Chondrocyte (in vitro differentiated cells): ENCODE measurements around the gene MRPS2. TPM values are rescaled to one million over a fixed set of nuclear protein-coding genes. Genes with fewer than 3 reads are reported as not detected.
A peak's percentile ranks its signal among the peaks of the same experiment; 100 is the strongest.
"Not testable (repeated sequence)": the region's sequence is repeated elsewhere in the genome, so short reads cannot be mapped to it uniquely, and the experiment has no call there.

Experiments used
- DNase-seq: peaks from one replicate; pipeline ENCODE4 v3.0.0; 2021; ENCODE audit warnings: mixed read lengths, low spot score
- H3K27ac Mint-ChIP-seq: one replicate; pipeline ENCODE4 v1.8.0; 2021; ENCODE audit warnings: mild to moderate bottlenecking, moderate library complexity, mixed read lengths; ENCODE audit not compliant: unreplicated experiment
- H3K27me3 Mint-ChIP-seq: 2 replicates; pipeline ENCODE4 v1.8.0; 2021; ENCODE audit warnings: low read depth, mixed read lengths
- H3K36me3 Mint-ChIP-seq: 2 replicates; pipeline ENCODE4 v1.8.0; 2021; ENCODE audit warnings: low read depth, mixed read lengths
- H3K4me1 Mint-ChIP-seq: 2 replicates; pipeline ENCODE4 v1.8.0; 2021; ENCODE audit warnings: low read depth, mild to moderate bottlenecking, mixed read lengths
- H3K4me3 Mint-ChIP-seq: one replicate; pipeline ENCODE4 v1.8.0; 2021; ENCODE audit warnings: mild to moderate bottlenecking, moderate library complexity, mixed read lengths; ENCODE audit not compliant: unreplicated experiment
- H3K9me3 Mint-ChIP-seq: 2 replicates; pipeline ENCODE4 v1.8.0; 2021; ENCODE audit warnings: low read depth, mixed read lengths
- CTCF ChIP-seq: fragments of 200-600 bp; sonication (generic); IDR thresholded peaks from 2 replicates; pipeline ENCODE4 v1.5.0; 2021; ENCODE audit warnings: antibody characterized with exemption, mild to moderate bottlenecking, moderate library complexity
- total RNA-seq: library from RNA; stranded (reverse); gene quantifications from 3 replicates; pipeline ENCODE4 v1.2.1, GENCODE V29; 2021

Gene MRPS2
- total RNA-seq, 1 donor from 2014 or later, result 24.4 TPM

GRCh38 chr9:135513351-135513846 lies 12.9 kb downstream of the MRPS2 start:
- DNase-seq, result peak; percentile 72
- Mint-ChIP-seq H3K27ac (no peak overlapping the region), H3K9me3 (peaks cover 17% of the 10 kb centered on the region), H3K27me3 (peaks cover 8% of the 10 kb centered on the region), H3K4me1 (no peaks in the 10 kb centered on the region), H3K36me3 (peaks cover 5% of the 10 kb centered on the region), H3K4me3 (no peak overlapping the region)
- no peak for TF ChIP-seq CTCF

GRCh38 chr9:135513906-135514305 lies 13.4 kb downstream of the MRPS2 start:
- H3K36me3 Mint-ChIP-seq, H3K27ac Mint-ChIP-seq, DNase-seq, H3K4me1 Mint-ChIP-seq, H3K4me3 Mint-ChIP-seq: not testable (repeated sequence)
- peaks cover 12% of the 10 kb centered on the region for H3K9me3 Mint-ChIP-seq
- H3K27me3 Mint-ChIP-seq, result peaks cover 11% of the 10 kb centered on the region

DNA sequence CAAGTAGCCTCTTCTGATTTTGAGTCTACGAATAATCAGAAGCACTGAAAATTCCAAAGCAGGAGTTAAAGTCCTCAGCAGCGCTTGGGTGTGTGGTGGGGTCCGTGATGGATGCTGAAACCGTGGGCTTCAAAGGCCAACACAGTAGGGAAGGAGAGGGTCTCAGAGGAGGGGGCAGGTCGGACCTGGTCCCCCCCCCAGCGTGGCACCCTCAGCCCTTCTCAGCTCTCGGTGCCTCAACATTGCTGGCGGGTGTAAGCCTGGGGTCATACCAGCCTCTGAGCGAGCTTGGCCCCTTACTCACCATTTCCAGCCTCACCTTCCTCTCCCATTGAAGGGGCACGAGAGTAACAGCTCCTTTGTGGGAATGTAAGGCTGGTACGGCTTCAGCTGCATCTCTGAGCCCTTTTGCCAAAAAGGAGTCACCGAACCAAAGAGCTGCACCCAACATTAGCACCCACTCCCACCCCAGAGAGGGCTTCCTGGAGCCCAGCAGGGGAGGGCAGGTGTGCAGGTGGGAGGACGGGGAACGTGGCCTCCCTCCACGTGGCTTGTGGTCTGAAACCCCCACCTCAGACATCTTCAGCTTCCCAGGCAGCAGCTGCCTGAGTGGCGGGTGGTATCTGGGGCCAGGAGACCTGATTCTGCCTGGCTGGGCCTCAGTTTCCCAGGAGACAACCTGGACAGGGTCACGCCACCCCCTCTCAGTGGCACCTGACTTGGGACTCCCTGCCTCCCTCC lies 14.0 kb downstream of the MRPS2 start:
- Mint-ChIP-seq H3K4me3 (no peak overlapping the region), H3K9me3 (peaks cover 6% of the 10 kb centered on the region), H3K36me3 (no peaks in the 10 kb centered on the region), H3K4me1 (no peaks in the 10 kb centered on the region), H3K27ac (no peak overlapping the region), H3K27me3 (peaks cover 14% of the 10 kb centered on the region)
- peak; percentile 62 for DNase-seq
- TF ChIP-seq CTCF, result no peak

DNA sequence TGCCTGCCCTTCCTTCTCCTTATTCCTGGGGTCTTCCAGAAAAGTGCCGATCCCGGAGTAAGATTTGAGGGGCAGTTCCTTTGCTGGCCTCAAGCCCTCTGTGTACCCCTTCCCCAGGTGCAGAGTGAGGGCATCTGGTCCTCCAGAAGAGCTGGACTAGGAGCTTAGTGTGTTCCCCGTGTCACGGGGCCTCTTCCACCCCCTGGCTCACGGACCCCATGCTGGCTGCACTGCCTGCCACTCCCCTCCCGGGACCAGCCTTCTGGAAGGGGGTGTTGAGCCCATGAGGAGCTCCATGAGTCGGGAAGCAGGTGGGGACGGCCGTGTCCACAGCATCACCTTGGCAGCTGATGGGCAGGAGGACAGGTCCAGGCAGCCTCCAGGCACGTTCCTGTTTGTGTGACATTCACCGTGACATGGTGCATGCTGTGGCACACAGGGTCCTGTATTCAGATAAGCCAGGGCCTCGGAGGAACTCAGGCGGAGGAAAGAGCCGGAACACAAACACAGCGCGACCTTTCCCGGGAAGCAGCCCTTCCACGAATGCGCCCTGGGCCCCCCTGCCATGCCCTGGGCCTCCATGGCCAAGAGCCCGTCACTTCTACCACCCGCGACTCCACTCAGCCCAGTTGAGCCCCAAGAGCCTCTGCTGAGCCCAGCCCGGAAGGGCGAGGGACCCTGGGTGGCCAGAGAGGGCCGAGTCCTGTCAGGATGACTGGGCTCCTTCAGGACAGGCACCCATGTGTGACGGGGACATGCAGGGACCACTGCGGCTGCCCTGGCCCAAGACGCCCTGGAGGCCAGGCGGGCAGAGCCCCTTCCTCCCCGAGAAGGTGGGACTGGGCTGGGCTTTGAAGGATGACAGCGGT lies 14.8 kb downstream of the MRPS2 start:
- H3K4me3 Mint-ChIP-seq, result no peak overlapping the region
- H3K27ac Mint-ChIP-seq, result no peak overlapping the region
- DNase-seq, result peak; percentile 90
- H3K9me3 Mint-ChIP-seq, result peaks cover 2% of the 10 kb centered on the region
- H3K27me3 Mint-ChIP-seq, result peaks cover 16% of the 10 kb centered on the region
- H3K36me3 Mint-ChIP-seq, result no peaks in the 10 kb centered on the region
- TF ChIP-seq CTCF, result no peak
- H3K4me1 Mint-ChIP-seq, result peaks cover 2% of the 10 kb centered on the region

DNA sequence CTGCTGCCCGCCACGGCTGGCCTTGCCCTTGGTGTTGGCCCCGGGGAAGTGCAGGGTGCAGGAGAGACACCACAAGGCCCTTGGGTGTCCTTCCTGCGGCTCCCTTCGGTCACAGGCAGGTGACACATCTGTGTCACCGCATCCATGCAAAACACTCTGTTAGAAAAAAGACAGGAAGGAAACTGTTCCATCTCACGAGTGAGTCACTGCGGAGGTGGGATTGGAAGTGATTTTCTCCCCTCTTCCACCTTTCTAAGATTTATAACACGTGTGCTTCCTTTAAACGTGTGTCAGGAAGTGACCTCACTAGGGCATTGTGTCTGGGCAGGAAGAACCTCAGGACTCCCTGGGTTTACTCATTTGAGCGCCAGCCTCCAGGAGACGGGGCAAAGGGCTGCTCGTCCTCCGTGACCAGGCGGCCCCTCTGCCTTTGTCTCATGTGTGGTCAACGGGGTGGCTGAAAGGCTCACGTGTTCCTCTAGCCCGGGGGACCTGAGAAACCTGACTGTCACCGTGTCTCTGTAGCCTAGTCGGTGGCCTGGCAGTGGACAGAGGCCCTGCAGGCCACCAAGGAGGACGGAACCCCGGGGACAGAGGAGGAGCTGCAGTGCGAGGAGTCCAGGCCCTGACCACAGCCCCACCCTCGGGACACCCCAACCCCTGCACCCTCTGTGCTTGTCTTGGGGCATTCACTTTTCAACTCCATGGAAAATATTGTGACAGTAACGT lies 15.8 kb downstream of the MRPS2 start:
- TF ChIP-seq CTCF, result no peak
- peaks cover 18% of the 10 kb centered on the region for H3K27me3 Mint-ChIP-seq

More for the DNA sequence above, 15.8 kb downstream of the MRPS2 start:
- Mint-ChIP-seq H3K4me3 (no peak overlapping the region), H3K4me1 (peaks cover 5% of the 10 kb centered on the region), H3K36me3 (no peaks in the 10 kb centered on the region), H3K9me3 (no peaks in the 10 kb centered on the region), H3K27ac (no peak overlapping the region)
- no peak for DNase-seq
